Esophagus muscularis mucosa (tissue), 4 donors: ENCODE results near the gene BCAS3. TPM values are rescaled to one million over a fixed set of nuclear protein-coding genes. Genes with fewer than 3 reads are reported as not detected.
A peak's percentile ranks its signal among the peaks of the same experiment; 100 is the strongest.
"Not testable (repeated sequence)": the region's sequence is repeated elsewhere in the genome, so short reads cannot be mapped to it uniquely, and the experiment has no call there.

Experiments used
- DNase-seq: peaks from one replicate; pipeline ENCODE4 v3.0.0-alpha.2; 2017; ENCODE audit errors: extremely low spot score
- H3K27ac ChIP-seq, 4 donors: fragments of 200-600 bp; sonication (generic); replicated peaks in 1 of 4; 1 replicate in 3 of 4; 2 replicates in 1 of 4; pipeline ENCODE4 v1.5.1; 2016 to 2019; ENCODE audit warnings: mild to moderate bottlenecking in 1 of 4
- H3K27me3 ChIP-seq, 4 donors: fragments of 200-600 bp; sonication (generic); one replicate each; pipeline versions ENCODE4 v1.5.1 to v1.6.0; 2016 to 2019
- H3K36me3 ChIP-seq, 4 donors: fragments of 200-600 bp; sonication (generic); one replicate each; pipeline ENCODE4 v1.5.1; 2016 to 2019
- H3K4me1 ChIP-seq, 4 donors: fragments of 200-600 bp; sonication (generic); one replicate each; pipeline ENCODE4 v1.5.1; 2016 to 2019
- H3K4me3 ChIP-seq, 4 donors: fragments of 200-600 bp; sonication (generic); 1 replicate in 2 of 4; 2 replicates in 2 of 4; pipeline ENCODE4 v1.5.1; 2016 to 2019; ENCODE audit warnings: mild to moderate bottlenecking in 4 of 4, moderate library complexity in 1 of 4
- H3K9me3 ChIP-seq, 4 donors: fragments of 200-600 bp; sonication (generic); 1 replicate in 3 of 4; 2 replicates in 1 of 4; pipeline ENCODE4 v1.5.1; 2016 to 2019
- CTCF ChIP-seq, 3 experiments: fragments of 200-600 bp in 2 of 3; fragments of 450-650 bp in 1 of 3; sonication (generic) in 2 of 3; IDR thresholded peaks; one replicate each; pipeline ENCODE4 v1.5.1; 2017 to 2019; ENCODE audit warnings: antibody characterized with exemption in 3 of 3, mild to moderate bottlenecking in 2 of 3, moderate library complexity in 1 of 3
- EP300 ChIP-seq: sonication (generic); formaldehyde crosslinking; IDR thresholded peaks from one replicate; pipeline ENCODE4 v1.6.1; 2017; ENCODE audit warnings: antibody characterized with exemption
- POLR2A ChIP-seq: fragments of 450-650 bp; IDR thresholded peaks from one replicate; pipeline ENCODE4 v1.6.1; 2017; ENCODE audit warnings: antibody characterized with exemption, moderate library complexity, mild to moderate bottlenecking, low read depth
- POLR2AphosphoS5 ChIP-seq, 2 donors: sonication (generic); formaldehyde crosslinking; IDR thresholded peaks; one replicate each; pipeline ENCODE4 v1.6.1; 2017; ENCODE audit warnings: antibody characterized with exemption in 2 of 2
- WGBS: methylation state at CpG from one replicate; pipeline ENCODE4 v1.1.5; 2018; 5-methylcytosine and 5-hydroxymethylcytosine counted together
- intact Hi-C: fragments of 100-400 bp; cut with DNase I; formaldehyde crosslinking; loops from one replicate; pipeline ENCODE4 v1.15.1; 2023
- total RNA-seq, 4 donors: library from RNA; depleted of rRNA; stranded (reverse); fragments of >200 nt; gene quantifications; one replicate each; pipeline versions ENCODE4 v1.1.0 to v1.2.1, GENCODE V29; 2016

Gene BCAS3
- total RNA-seq, 4 donors from 2014 or later: 17.4 to 25.7 (median 19.5) TPM

GRCh38 chr17:61427567-61427966, 749.9 kb downstream of the BCAS3 start:
- Histone ChIP-seq H3K4me3 (no peak overlapping the region), H3K4me1 (no peaks in the 10 kb centered on the region), H3K27ac (no peak overlapping the region), H3K9me3 (no peaks in the 10 kb centered on the region), H3K27me3 (peaks cover 0 to 35% (median 12%) of the 10 kb centered on the region in 4 donors), H3K36me3 (no peaks in the 10 kb centered on the region)
- TF ChIP-seq CTCF (IDR thresholded peaks at IDR 0.05) (no peak), POLR2AphosphoS5 (IDR thresholded peaks at IDR 0.05) (no peak), EP300 (no peak), POLR2A (no peak)
- peak; percentile 10 for DNase-seq
- intact Hi-C loops: loop anchor here (10.0 kb wide), 1 partner anchor 57 kb away; no protein-coding TSS in a partner anchor

- Histone ChIP-seq H3K36me3 (no peaks in the 10 kb centered on the region), H3K4me3 (no peak overlapping the region), H3K27me3 (peaks cover 0 to 21% (median 2%) of the 10 kb centered on the region in 4 donors), H3K27ac (no peak overlapping the region), H3K9me3 (no peaks in the 10 kb centered on the region), H3K4me1 (no peaks in the 10 kb centered on the region)
- TF ChIP-seq EP300 (no peak), CTCF (IDR thresholded peaks at IDR 0.05) (no peak), POLR2AphosphoS5 (IDR thresholded peaks at IDR 0.05) (no peak), POLR2A (no peak)
- DNase-seq: no peak
- WGBS: 55% methylated on average over 1 of the region's 1 CpG
- intact Hi-C loops: loop anchor here (10.0 kb wide), 1 partner anchor 56 kb away; no protein-coding TSS in a partner anchor
Observed at GRCh38 chr17:61429274-61429673, 751.6 kb downstream of the BCAS3 start.

GRCh38 chr17:61429831-61430230, 752.2 kb downstream of the BCAS3 start:
- H3K4me1 ChIP-seq, H3K4me3 ChIP-seq, H3K27ac ChIP-seq, H3K9me3 ChIP-seq, H3K36me3 ChIP-seq: not testable (repeated sequence)
- H3K27me3 ChIP-seq: peaks cover 0 to 15% (median 2%) of the 10 kb centered on the region in 4 donors
- intact Hi-C loops: loop anchor here (10.0 kb wide), 1 partner anchor 55 kb away; no protein-coding TSS in a partner anchor
- DNase-seq: peak; percentile 39
- WGBS: 92% methylated on average over 6 of the region's 6 CpGs

- peak; percentile 53 for DNase-seq
- no peaks in the 10 kb centered on the region for H3K27me3 ChIP-seq
- TF ChIP-seq EP300 (no peak), POLR2AphosphoS5 (IDR thresholded peaks at IDR 0.05) (no peak), CTCF (IDR thresholded peaks at IDR 0.05) (no peak), POLR2A (no peak)
- intact Hi-C loops: no loop called here
- H3K27ac ChIP-seq: no peak overlapping the region
- H3K36me3 ChIP-seq: no peaks in the 10 kb centered on the region
- no peaks in the 10 kb centered on the region for H3K4me1 ChIP-seq
- WGBS: 83% methylated on average over 4 of the region's 4 CpGs
- H3K9me3 ChIP-seq: peaks cover 0 to 13% (median 6%) of the 10 kb centered on the region in 4 donors
- H3K4me3 ChIP-seq: no peak overlapping the region
Observed at GRCh38 chr17:61431594-61432311, 754.1 kb downstream of the BCAS3 start.

GRCh38 chr17:61436273-61436672, 758.6 kb downstream of the BCAS3 start:
- Histone ChIP-seq H3K4me1 (no peaks in the 10 kb centered on the region), H3K4me3 (no peak overlapping the region), H3K9me3 (peaks cover 0 to 16% (median 14%) of the 10 kb centered on the region in 4 donors), H3K36me3 (no peaks in the 10 kb centered on the region), H3K27ac (no peak overlapping the region), H3K27me3 (peaks cover 0 to 12% (median 0%) of the 10 kb centered on the region in 4 donors)
- intact Hi-C loops: no loop called here
- TF ChIP-seq EP300: no peak
- TF ChIP-seq CTCF (IDR thresholded peaks at IDR 0.05): no peak
- TF ChIP-seq POLR2A: no peak
- TF ChIP-seq POLR2AphosphoS5 (IDR thresholded peaks at IDR 0.05): no peak
- no peak for DNase-seq
